Measurements from ENCODE around the gene GRIN3B.

The GRIN3B gene

DNA sequence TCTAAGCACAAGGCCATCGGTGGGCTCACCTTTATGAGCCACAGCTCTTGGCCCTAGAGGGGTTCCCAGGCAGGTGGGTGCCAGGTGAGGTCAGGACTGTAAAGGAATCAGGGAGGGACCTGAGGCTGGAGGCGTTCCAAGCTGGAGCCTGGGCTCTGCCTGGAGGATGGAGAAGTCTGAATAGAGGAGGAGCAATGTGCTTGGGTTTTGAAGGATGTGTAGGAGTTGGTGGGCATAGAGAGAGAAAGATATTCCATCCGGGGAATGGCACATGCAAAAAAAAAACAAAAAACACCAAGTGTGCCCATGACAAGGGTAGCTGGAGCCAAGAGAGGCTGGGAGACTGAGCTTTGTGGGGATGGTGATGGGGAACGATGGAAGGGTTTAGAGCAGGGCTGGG lies 2.4 kb downstream of the GRIN3B start:
- no peak overlapping the region for H3K4me3 ChIP-seq (ENCODE audit: low read length)
- DNase-seq (ENCODE audit: low read depth): no peak
- TF ChIP-seq, protein P1, sequence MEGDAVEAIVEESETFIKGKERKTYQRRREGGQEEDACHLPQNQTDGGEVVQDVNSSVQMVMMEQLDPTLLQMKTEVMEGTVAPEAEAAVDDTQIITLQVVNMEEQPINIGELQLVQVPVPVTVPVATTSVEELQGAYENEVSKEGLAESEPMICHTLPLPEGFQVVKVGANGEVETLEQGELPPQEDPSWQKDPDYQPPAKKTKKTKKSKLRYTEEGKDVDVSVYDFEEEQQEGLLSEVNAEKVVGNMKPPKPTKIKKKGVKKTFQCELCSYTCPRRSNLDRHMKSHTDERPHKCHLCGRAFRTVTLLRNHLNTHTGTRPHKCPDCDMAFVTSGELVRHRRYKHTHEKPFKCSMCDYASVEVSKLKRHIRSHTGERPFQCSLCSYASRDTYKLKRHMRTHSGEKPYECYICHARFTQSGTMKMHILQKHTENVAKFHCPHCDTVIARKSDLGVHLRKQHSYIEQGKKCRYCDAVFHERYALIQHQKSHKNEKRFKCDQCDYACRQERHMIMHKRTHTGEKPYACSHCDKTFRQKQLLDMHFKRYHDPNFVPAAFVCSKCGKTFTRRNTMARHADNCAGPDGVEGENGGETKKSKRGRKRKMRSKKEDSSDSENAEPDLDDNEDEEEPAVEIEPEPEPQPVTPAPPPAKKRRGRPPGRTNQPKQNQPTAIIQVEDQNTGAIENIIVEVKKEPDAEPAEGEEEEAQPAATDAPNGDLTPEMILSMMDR (IDR thresholded peaks at IDR 0.05; ENCODE audit: insufficient read depth, low read depth, low read length, missing control alignments): no peak

DNA sequence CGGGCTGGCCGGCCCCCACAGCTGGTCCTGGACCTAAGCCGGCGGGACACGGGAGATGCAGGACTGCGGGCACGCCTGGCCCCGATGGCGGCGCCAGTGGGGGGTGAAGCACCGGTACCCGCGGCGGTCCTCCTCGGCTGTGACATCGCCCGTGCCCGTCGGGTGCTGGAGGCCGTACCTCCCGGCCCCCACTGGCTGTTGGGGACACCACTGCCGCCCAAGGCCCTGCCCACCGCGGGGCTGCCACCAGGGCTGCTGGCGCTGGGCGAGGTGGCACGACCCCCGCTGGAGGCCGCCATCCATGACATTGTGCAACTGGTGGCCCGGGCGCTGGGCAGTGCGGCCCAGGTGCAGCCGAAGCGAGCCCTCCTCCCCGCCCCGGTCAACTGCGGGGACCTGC lies 3.1 kb downstream of the GRIN3B start:
- TF ChIP-seq, protein P1 (IDR thresholded peaks at IDR 0.05; ENCODE audit: insufficient read depth, low read depth, low read length, missing control alignments): no peak
- no peak for DNase-seq (ENCODE audit: low read depth)
- H3K4me3 ChIP-seq (ENCODE audit: low read length): no peak overlapping the region

DNA sequence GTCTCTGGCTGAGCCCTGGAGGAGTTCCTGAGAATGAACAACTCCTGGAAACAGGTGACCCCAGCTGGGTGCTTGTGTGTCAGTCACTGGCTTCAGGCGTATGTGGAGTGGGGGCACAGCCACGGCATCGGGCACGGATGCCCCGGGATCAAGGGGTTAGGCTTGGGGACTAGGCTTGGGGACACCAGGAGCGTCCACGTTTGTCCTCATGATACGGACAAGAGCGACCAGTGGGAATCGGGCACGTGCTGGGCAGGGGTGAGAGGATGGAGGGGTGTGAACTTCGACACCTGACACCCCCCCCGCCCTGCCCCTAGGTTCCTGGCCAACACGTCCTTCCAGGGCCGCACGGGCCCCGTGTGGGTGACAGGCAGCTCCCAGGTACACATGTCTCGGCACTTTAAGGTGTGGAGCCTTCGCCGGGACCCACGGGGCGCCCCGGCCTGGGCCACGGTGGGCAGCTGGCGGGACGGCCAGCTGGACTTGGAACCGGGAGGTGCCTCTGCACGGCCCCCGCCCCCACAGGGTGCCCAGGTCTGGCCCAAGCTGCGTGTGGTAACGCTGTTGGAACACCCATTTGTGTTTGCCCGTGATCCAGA lies 4.1 kb downstream of the GRIN3B start:
- no peak overlapping the region for H3K4me3 ChIP-seq (ENCODE audit: low read length)
- TF ChIP-seq, protein P1 (IDR thresholded peaks at IDR 0.05; ENCODE audit: insufficient read depth, low read depth, low read length, missing control alignments): no peak
- DNase-seq (ENCODE audit: low read depth): no peak

DNA sequence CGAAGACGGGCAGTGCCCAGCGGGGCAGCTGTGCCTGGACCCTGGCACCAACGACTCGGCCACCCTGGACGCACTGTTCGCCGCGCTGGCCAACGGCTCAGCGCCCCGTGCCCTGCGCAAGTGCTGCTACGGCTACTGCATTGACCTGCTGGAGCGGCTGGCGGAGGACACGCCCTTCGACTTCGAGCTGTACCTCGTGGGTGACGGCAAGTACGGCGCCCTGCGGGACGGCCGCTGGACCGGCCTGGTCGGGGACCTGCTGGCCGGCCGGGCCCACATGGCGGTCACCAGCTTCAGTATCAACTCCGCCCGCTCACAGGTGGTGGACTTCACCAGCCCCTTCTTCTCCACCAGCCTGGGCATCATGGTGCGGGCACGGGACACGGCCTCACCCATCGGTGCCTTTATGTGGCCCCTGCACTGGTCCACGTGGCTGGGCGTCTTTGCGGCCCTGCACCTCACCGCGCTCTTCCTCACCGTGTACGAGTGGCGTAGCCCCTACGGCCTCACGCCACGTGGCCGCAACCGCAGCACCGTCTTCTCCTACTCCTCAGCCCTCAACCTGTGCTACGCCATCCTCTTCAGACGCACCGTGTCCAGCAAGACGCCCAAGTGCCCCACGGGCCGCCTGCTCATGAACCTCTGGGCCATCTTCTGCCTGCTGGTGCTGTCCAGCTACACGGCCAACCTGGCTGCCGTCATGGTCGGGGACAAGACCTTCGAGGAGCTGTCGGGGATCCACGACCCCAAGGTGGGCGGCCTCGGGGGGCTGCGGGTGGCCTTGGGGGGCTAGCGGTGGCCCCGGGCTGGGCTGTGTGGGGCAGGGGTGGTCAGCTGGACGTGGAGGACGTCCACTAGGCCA lies 4.8 kb downstream of the GRIN3B start:
- TF ChIP-seq, protein P1 (IDR thresholded peaks at IDR 0.05; ENCODE audit: insufficient read depth, low read depth, low read length, missing control alignments): no peak
- DNase-seq (ENCODE audit: low read depth): no peak
- no peak overlapping the region for H3K4me3 ChIP-seq (ENCODE audit: low read length)

DNA sequence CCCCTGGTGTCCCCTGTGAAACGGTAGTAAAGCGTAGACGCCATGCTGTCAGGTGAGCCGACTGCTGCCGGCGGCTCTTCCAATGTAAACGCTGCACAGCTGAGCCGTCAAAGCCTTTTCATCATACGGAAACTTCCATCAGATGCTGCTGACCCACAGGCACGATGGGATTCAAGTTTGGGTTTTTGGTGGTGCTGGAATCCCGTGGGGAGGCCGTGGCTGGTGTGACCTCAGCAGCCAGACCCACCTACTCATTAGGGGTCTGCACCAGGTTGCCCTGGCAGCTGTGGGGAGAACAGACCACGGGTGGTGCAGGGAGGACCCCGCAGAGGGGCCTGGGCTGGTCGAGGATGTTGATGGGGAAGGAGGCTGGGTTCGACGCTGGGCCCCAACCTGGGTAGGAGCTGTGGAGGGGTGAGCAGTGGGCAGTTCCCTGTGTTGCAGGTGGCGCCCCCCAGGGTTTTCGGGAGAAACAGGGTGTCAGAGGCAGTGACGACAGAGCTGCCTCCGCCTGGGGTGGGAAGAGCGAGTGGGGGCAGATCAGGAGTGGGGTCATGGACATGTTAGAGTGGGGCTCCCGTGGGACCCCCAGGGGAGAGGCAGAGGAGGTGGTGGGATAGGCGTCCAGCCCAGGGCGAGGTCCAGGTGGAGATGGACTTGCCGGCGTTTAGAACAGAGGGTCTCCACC lies 6.6 kb downstream of the GRIN3B start:
- H3K4me3 ChIP-seq (ENCODE audit: low read length): no peak overlapping the region
- TF ChIP-seq, protein P1 (IDR thresholded peaks at IDR 0.05; ENCODE audit: insufficient read depth, low read depth, low read length, missing control alignments): no peak
- DNase-seq (ENCODE audit: low read depth): no peak

DNA sequence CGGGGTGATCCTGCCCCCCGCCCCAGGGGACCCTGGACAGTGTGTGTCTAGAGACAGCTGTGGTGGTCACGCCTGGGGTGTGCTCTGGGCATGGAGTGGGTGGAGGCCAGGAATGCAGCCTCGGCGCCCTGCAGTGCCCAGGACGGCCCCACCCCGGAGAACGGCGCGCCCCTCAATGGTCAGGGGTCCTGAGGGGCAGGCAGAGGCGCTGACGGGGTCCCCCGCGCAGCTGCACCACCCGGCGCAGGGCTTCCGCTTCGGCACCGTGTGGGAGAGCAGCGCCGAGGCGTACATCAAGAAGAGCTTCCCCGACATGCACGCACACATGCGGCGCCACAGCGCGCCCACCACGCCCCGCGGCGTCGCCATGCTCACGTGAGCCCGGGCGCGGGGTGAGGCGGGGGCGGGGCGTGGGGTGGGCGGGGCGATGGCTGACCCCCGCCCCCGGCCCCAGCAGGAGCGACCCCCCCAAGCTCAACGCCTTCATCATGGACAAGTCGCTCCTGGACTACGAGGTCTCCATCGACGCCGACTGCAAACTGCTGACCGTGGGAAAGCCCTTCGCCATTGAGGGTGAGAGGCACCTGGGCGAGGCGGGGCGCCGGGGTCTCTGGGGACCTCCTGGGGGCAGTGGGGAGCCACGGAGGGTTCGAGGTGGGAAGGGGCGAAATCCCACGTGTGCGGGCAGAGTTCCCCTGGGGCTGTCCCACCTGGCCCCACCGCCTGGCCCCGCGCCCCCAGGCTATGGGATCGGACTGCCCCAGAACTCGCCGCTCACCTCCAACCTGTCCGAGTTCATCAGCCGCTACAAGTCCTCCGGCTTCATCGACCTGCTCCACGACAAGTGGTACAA lies 7.4 kb downstream of the GRIN3B start:
- TF ChIP-seq, protein P1 (IDR thresholded peaks at IDR 0.05; ENCODE audit: insufficient read depth, low read depth, low read length, missing control alignments): no peak
- H3K4me3 ChIP-seq (ENCODE audit: low read length): no peak overlapping the region
- DNase-seq (ENCODE audit: low read depth): no peak
